ENCODE data around the gene HOXA10.
A peak's percentile ranks its signal among the peaks of the same experiment; 100 is the strongest.

HOXA10 gene

DNA sequence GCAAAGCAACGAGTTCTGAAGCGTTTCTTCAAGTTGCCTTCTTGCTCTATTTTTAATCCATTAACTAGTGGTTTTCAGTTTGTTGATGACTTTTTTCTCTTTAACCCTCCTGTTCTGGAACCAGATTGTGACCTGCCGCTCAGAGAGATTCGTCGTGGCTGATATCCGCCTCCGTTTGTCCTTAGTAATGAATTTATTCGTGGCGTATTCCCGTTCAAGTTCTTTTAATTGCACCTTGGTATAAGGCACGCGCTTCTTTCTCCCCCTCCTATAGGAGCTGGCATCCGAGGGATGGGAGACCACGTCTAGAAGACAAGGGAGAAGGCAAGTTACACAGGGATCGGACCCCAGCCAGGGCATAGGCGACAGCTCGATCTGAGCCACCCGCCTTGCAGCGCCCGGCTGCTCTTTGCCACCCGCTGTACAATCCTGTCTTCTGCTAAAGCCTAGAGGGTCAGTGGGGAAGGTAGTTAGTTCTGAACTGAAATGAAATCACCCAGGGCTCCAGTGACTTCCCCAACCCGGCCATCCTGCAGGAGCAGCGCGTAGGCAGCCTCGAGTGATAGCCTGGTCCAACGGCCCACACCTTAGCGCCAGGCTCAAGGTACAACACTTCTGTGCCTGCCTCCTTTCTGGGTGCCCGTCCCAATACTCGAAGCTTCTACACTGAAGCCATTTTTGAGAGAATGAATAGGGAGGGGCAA is 24.2 kb upstream of the HOXA10 start:
- ATAC-seq (no peak), DNase-seq (ENCODE audit: low spot score in 2 of 2) (no peak)
- no peaks in the 10 kb centered on the region for H3K9me3 Mint-ChIP-seq
- peaks cover 34% of the 10 kb centered on the region for H3K4me1 Mint-ChIP-seq
- no peaks in the 10 kb centered on the region for H3K36me3 Mint-ChIP-seq
- peak overlapping the region; percentile 72 for H3K4me3 Mint-ChIP-seq
- no peak overlapping the region for H3K27ac Mint-ChIP-seq

DNA sequence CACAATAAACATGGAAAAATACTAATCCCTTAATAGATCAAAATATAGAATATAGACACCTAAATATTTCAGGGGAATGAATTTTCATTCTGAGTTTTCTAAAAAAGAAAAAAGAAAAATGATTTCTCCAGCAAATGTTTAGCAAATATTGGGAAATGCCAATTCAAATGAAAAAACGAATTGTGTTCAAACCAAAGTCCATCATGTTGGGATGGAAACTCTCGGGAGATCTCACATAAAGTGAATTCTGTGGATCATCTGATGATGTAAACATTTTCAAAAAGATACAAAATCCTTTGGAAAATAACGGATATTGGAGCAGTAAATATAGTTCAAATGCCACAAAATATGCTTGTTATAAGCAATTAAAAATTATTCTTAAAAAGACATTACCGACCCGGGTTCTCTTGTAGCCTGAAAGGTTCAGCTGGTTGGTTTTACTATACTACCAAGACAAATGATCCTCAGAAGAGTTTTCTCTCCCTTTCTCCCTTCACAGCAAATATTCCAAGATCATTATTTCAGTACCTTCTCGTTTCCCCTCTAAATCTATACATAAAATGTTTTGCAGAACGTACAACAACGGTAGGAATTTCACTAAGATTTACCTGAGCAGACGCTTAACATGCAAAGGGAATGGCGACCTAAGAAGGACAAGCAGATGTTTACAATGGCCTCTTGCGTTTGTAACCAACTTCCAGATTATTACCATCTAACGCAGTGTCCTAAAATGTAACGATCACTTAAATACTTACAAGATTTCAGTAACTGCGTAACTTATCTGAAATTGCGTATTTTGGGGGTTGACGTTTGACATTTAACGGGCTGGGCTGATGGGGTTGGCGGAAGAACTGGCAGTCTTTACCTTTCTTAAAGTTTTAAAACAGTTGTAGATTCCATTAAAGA is 23.3 kb upstream of the HOXA10 start:
- H3K4me3 Mint-ChIP-seq: no peak overlapping the region
- H3K27ac Mint-ChIP-seq: no peak overlapping the region
- ATAC-seq (no peak), DNase-seq (ENCODE audit: low spot score in 2 of 2) (no peak)
- H3K36me3 Mint-ChIP-seq: no peaks in the 10 kb centered on the region
- no peaks in the 10 kb centered on the region for H3K9me3 Mint-ChIP-seq
- peaks cover 34% of the 10 kb centered on the region for H3K4me1 Mint-ChIP-seq

DNA sequence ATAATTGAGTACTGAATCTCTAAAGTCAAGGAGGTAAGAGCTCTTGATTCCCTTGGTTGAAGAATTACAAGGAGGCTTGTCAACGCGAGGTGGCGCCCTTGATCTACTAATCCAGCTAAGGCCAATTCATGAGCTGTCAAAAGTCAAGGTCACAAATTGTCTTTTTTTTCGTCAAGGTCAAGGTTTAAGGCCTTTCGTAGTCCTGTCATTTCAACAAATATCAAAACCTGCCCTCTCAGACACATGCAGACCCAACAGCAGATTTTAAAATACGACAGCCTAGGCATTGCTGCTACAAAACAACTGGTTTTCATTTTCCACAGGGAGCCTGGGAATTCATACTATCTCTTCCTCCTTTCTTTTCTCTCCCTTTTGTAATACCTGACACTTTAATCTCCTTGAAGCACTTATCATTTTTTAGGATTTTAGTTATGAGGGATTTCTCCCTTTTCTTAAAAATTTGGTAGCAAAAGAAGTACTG is 22.2 kb upstream of the HOXA10 start:
- H3K4me3 Mint-ChIP-seq: no peak overlapping the region

GRCh38 chr7:27194686-27195379 is 20.7 kb upstream of the HOXA10 start:
- H3K4me3 Mint-ChIP-seq: no peak overlapping the region
- H3K27ac Mint-ChIP-seq: no peak overlapping the region
- no peak for DNase-seq (ENCODE audit: low spot score in 2 of 2)
- no peaks in the 10 kb centered on the region for H3K36me3 Mint-ChIP-seq
- no peaks in the 10 kb centered on the region for H3K9me3 Mint-ChIP-seq
- ATAC-seq: no peak
- peaks cover 14% of the 10 kb centered on the region for H3K4me1 Mint-ChIP-seq

More for the DNA sequence above, 22.2 kb upstream of the HOXA10 start:
- Mint-ChIP-seq H3K4me1 (peaks cover 23% of the 10 kb centered on the region), H3K36me3 (no peaks in the 10 kb centered on the region), H3K9me3 (no peaks in the 10 kb centered on the region), H3K27ac (no peak overlapping the region)
- ATAC-seq (peak; percentile 41), DNase-seq (ENCODE audit: low spot score in 2 of 2) (peak; percentile 70 to 88)

DNA sequence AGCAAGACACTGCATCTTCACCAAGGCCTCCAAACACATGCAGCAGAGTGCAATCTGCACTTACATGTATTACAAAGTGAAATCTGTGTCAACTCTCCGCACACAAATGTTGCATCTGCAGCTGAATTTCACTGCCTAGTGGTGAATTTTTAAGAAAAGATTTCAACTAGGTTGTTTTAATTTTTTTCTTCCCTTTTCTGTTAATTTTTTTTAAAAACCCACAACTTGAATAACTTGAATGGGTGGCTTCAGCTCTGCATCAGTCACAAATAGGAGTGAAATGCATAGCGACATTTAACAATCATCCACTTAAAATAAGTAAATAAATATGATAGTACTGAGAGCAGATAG is 19.9 kb upstream of the HOXA10 start:
- peak overlapping the region; percentile 42 for H3K4me3 Mint-ChIP-seq
- peaks cover 21% of the 10 kb centered on the region for H3K4me1 Mint-ChIP-seq
- no peaks in the 10 kb centered on the region for H3K9me3 Mint-ChIP-seq
- H3K36me3 Mint-ChIP-seq: no peaks in the 10 kb centered on the region
- DNase-seq (ENCODE audit: low spot score in 2 of 2) (no peak), ATAC-seq (no peak)
- H3K27ac Mint-ChIP-seq: no peak overlapping the region

DNA sequence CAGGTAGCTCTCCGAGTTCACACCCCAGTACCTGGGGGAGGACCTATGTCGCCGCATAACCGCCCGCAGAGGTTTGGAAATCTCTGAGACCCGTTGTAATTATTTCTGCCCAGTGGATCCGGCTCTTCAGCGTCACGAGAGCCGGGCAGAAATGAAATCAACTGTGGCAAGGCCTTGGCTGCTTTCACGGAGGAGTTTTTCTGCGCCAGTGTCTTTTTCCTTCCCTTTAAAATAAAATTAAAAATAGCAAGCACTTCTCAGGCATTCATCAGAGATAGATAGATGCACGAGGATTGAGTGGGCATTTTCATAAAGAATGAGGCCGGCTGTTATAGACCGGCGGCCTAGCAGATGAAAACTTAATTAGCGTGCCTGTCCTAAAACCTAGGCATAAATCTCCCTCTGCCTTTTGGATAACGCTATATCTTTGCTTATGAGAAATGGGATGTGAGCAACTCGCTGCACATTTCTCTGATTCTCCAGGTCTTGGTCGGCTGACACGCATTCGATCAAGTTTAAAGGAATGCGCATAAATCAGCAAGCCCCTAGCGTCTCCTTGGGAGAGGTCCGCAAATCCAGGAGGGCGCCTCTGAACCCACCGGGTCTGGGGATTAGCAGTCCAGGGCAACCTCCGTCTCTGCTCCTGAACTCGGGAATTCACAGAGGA is 19.3 kb upstream of the HOXA10 start:
- no peaks in the 10 kb centered on the region for H3K9me3 Mint-ChIP-seq
- ATAC-seq (no peak), DNase-seq (ENCODE audit: low spot score in 2 of 2) (no peak)
- peaks cover 21% of the 10 kb centered on the region for H3K4me1 Mint-ChIP-seq
- H3K27ac Mint-ChIP-seq: no peak overlapping the region
- H3K36me3 Mint-ChIP-seq: no peaks in the 10 kb centered on the region
- peak overlapping the region; percentile 42 for H3K4me3 Mint-ChIP-seq

DNA sequence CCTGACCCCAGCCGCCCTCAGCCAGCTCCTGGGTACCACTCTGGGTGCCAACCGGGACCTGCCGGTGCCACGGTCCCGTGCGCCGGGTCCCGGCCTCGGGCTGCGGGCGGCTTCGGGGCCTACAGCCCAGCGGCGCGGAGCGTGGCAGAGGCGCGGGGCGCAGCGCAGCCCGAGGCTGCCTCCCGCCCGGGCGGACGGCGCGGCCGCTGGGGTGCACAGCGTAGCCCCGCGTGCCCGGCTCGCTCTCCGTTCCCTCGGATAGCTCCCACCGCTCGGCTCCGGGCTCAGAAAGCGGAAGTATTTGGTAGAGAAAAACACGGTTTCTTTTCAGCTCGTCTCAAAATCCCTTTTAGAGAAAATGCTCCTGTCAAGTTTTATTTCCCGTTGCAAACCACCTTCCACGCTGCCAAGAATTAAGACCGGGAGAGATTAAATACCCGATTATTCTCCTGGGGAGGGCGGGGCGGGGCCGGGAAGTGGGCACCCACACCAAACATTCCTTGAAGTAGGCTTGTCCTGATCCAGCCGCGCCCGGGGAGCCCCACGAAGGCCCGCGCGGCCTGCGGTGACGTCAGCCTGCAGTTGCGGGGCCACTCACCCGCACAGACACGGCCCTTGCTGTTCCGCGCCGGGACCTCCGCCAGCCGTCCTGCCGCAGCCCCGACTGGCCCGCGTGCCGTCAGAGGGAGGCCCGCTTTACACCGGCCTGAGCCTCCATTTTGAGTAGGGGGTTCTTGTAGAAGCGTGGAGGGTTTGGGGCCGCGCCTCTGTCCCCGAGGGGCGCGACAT is 18.6 kb upstream of the HOXA10 start:
- ATAC-seq: peak; percentile 57
- no peaks in the 10 kb centered on the region for H3K9me3 Mint-ChIP-seq
- H3K27ac Mint-ChIP-seq: no peak overlapping the region
- DNase-seq (ENCODE audit: low spot score in 2 of 2): no peak
- H3K4me1 Mint-ChIP-seq: peaks cover 23% of the 10 kb centered on the region
- H3K36me3 Mint-ChIP-seq: no peaks in the 10 kb centered on the region
- H3K4me3 Mint-ChIP-seq: peak overlapping the region; percentile 42

GRCh38 chr7:27191833-27192545 is 17.9 kb upstream of the HOXA10 start:
- H3K27ac Mint-ChIP-seq: no peak overlapping the region
- H3K36me3 Mint-ChIP-seq: no peaks in the 10 kb centered on the region
- H3K4me1 Mint-ChIP-seq: peaks cover 28% of the 10 kb centered on the region
- H3K9me3 Mint-ChIP-seq: no peaks in the 10 kb centered on the region
- DNase-seq (ENCODE audit: low spot score in 2 of 2) (no peak), ATAC-seq (no peak)
- H3K4me3 Mint-ChIP-seq: peak overlapping the region; percentile 42

- Mint-ChIP-seq H3K27ac (no peak overlapping the region), H3K36me3 (no peaks in the 10 kb centered on the region), H3K9me3 (no peaks in the 10 kb centered on the region), H3K4me3 (no peak overlapping the region), H3K4me1 (peaks cover 31% of the 10 kb centered on the region)
- ATAC-seq (no peak), DNase-seq (ENCODE audit: low spot score in 2 of 2) (no peak)
Observed at GRCh38 chr7:27191161-27191731, 17.1 kb upstream of the HOXA10 start.

- Mint-ChIP-seq H3K4me1 (peaks cover 41% of the 10 kb centered on the region), H3K9me3 (no peaks in the 10 kb centered on the region), H3K36me3 (peaks cover 4% of the 10 kb centered on the region), H3K27ac (peak overlapping the region; percentile 4), H3K4me3 (peak overlapping the region; percentile 77)
- ATAC-seq (no peak), DNase-seq (ENCODE audit: low spot score in 2 of 2) (no peak)
Observed at GRCh38 chr7:27189997-27190748, 16.1 kb upstream of the HOXA10 start.

GRCh38 chr7:27189295-27189996 is 15.3 kb upstream of the HOXA10 start:
- Mint-ChIP-seq H3K4me3 (peak overlapping the region; percentile 77), H3K9me3 (no peaks in the 10 kb centered on the region), H3K4me1 (peaks cover 48% of the 10 kb centered on the region), H3K36me3 (peaks cover 8% of the 10 kb centered on the region), H3K27ac (no peak overlapping the region)
- ATAC-seq (no peak), DNase-seq (ENCODE audit: low spot score in 2 of 2) (no peak)

GRCh38 chr7:27188386-27189294 is 14.5 kb upstream of the HOXA10 start:
- DNase-seq (ENCODE audit: low spot score in 2 of 2) (no peak), ATAC-seq (no peak)
- Mint-ChIP-seq H3K27ac (no peak overlapping the region), H3K4me1 (peaks cover 48% of the 10 kb centered on the region), H3K4me3 (peak overlapping the region; percentile 77), H3K9me3 (no peaks in the 10 kb centered on the region), H3K36me3 (peaks cover 8% of the 10 kb centered on the region)

Measured in stimulated activated effector memory CD8-positive, alpha-beta T cell treated with anti-CD3 and anti-CD28 coated beads, Interleukin-12 subunit alpha, Interleukin-12 subunit beta, amount 100 ng/mL, for 72 hours (primary cell).